Activated CD4-positive, alpha-beta T cell treated with anti-CD3 and anti-CD28 coated beads for 24 hours (primary cell): ENCODE data around the gene SIMC1.
A peak's percentile ranks its signal among the peaks of the same experiment; 100 is the strongest.
"Not testable (repeated sequence)": the region's sequence is repeated elsewhere in the genome, so short reads cannot be mapped to it uniquely, and the experiment has no call there.

Experiments used
- DNase-seq, 2 donors: peaks; one replicate each; pipeline ENCODE4 v3.0.0-alpha.2; 2020; ENCODE audit warnings: low read depth in 2 of 2

SIMC1 gene

DNA sequence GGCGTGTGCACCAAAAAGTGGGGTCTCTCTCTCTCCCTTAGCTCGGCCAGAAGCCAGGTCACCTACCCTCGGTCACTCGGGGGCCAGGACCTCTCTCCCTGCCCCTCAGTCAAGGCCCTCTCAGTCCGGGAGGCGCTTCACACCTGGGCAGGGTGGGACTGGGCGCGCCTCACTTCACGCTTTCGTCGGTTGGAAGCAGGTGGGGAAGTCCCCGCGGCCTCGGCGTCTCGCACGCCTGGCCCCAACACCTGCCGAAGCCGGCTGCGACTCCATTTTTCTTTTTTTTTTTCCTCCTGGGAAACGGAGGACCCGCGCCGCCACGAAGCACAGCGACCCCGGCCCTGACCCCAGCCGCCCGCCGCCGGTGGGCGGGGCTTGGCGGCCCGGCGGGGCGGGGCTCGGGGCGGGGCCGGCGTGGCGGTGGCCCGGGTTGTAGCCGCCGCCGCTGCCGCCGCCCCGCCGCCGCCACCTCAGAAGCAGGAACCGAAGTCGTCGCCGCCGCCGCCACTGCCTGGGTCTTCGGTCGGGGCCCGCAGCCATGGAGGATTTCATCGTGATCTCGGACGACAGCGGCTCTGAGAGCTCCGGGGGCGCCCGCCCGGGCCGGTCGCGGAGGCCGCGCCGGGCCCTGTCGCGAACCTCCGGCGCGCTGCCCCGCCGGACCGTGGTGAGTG, at the start of gene SIMC1:
Gene SIMC1 (plus strand): TSS at position 454 of the 674 bp plus-strand sequence. CDS start 85 bp downstream, at position 539.
- peak; percentile 36 to 41 for DNase-seq

DNA sequence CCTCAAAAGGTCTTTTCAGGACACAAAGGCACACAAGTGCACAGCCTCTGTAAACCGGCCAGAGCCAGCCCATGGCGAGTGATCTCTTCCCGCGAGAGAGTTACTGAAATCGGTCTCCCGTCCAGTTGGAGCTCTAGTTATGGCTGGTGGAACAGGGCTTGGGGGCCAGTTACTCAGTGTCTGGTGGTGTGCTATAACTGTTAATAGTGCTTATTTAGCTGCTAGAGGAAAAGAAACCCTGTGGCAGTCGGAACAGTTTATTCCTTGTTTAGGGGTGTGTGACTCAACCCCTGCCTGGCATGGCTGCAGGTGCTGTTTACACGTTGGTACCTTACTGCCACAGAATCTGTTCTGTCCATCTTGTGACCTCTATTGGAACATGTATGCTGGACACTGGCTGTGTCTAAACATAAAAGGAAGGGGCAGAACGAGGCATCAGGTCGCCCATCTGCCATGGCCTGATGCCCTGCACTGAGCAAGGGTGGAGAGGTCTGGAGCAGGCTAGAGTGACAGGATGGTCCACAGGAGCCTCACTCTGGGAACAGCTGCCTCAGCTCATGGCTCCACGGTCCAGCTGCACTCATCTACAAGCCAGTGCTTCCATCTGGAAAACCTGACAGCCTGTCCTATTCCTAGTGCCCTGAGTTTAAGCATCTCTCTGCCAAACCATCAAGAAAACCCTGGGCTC, 49.6 kb upstream of the SIMC1 start:
- DNase-seq = no peak

DNA sequence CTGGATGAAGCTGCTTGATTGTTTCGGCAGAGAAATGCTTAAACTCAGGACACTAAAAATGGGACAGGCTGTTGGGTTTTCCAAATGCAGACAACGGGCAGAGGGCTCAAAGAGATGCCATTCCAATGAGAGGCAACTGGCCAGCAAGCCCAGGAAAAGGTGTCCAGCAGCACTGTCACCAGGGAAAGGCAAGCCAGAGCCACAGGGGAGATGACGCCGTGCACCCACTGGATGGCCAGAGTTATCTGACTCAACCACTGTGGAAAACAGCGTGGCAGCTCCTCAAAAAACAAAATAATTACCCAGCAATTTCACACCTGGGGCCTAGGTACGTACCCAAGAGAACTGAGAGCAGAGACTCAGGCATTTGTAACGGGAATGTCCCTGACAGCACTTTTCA, 48.4 kb upstream of the SIMC1 start:
- no peak for DNase-seq

DNA sequence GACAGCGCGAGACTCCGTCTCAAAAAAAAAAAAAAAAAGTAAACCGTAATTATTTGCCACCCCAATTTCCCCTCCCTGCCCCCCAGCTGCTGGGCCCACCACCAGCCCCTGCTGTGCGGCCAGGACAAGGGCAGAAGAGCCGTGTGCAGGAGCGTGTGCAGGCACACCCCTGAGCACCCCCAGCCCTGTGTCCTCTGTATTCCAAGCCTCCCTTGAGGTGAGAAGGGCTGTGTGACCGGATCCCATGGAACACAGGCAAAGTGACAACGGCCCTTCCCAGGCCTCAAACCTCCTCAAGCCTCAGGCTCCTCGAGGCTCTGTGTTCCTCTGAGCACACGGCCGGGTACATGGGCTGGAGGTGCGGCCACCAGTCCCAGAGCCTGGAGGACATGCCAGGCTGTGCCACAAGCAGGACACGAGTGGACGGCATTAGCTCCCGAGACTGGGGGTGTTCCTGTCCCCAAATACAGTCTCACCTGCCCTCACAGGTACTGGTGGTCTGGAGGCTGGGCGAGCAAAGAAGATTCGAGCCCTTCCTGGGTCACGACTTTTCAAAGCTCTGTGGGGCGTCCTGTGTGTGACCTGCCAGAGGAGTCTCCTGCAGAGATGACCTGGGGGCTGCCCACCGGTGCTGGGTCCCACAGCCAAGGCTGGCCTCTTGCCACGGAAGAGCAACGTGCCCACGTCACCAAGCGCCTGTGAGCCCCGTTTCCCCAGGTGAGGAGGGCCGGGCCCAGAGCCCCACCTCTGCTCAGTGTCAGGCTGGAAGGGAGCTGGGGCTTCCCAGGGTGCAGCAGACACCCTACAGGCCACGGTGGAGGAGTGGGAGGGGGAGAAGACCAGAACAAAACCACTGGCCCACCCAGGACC, 47.1 kb upstream of the SIMC1 start:
- no peak for DNase-seq

DNA sequence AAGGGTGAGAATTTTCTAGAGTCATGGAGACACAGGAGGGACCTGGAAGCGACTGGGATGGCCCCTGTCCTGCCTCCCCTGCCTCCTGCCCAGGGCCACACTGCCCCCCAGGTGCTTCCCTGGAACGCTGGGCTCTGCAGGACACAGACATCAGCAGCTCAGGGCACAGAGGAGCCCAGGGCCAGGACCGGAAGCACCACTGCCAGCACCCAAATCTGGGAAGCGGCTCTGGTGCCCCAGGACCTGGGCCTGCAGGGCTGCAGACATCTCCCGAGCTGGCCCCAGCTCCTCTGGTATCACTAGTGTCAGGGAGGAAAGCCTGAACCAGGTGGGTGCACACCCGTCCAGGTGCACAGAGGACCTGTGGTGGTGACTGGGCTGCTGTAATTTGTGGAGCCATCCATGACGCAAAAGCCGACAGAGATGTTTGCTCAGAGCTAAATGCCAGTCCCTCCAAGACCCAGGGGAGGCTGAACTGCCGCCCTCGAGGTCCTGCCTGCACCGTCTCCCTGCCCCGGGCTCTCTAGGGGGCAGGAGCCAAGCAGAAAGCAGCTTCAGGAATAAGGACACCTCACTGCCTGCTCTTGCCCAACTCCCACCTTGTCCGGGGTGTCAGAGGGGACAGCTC, 46.0 kb upstream of the SIMC1 start:
- DNase-seq = no peak

DNA sequence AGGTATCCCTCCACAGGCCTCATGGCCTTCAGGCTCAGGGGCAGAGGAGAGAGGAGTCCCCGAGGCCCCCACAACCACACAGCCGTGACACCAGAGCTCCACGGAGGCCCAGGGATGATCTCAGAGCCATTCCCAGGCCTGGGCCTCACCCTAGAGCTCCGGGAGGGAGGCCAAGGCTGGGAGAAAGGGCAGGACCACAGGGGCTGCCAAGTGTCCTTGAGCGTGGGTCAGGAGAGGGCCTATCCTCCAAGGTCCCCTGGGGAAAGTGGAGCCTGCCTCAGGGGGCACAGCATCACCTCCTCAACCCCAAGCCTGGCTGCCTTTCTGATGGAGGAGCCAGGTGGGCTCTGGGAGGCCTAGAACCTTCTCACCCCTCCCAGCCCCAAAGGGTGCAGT, 45.5 kb upstream of the SIMC1 start:
- not testable (repeated sequence) for DNase-seq

DNA sequence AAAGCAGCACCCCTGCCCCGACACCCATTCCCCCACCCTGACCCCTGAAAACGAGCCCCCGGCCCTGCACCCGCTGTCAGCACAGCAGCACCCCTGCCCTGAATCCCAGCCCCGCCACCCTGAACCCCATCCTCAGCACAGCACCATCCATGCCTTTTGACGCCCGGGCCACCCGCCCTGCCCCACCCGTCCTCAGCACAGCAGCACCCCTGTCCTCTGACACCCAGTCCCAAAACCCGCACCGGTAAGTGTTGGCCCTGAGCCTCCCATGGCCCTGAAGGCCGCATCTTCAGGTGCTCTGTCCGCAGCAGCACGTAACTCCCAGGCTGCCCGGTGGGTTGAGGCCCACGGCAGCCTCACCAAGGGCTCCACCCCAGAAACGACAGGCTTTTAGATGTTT, 44.6 kb upstream of the SIMC1 start:
- not testable (repeated sequence) for DNase-seq

DNA sequence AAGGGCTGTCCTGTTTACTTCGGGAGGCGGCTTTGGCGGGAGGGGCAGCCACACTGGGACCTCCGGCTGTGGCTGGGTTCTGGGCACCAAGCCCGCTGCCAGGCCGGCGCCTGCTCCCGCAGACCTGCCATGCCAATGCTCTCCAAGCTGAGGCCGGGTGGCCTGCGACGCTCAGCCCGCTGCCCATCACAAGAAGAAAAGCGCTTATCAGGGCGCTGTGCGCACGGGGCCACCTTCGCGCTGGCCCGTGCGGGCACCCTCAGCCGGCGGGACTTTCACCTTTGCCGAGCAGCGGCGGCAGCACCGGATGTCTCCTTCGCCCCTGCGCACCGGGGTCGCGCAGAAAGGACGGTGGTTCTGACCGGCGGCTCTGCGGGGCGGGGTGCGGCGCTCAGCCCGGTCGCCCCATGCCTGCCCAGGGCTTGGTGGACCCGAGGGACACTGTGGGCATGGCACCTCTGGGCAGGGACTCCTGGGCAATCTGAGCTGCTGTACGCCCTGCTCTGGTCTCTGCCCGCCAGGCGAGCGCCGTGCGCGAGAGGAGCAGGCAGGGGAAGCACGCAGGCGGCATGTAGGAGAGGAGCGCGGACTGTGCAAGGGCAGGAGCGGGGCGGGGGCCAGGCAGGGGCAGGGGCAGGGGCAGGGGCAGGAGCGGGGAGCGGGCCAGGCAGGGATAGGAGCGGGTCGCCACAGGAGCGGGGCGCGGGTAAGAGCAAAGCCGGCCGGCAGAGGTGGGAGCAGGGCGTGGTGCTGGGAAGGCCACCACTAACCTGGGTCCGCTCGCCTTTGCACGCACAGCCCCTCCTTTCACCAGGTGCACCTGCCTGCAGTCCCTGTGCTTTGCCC, 43.8 kb upstream of the SIMC1 start:
- DNase-seq = not testable (repeated sequence)

DNA sequence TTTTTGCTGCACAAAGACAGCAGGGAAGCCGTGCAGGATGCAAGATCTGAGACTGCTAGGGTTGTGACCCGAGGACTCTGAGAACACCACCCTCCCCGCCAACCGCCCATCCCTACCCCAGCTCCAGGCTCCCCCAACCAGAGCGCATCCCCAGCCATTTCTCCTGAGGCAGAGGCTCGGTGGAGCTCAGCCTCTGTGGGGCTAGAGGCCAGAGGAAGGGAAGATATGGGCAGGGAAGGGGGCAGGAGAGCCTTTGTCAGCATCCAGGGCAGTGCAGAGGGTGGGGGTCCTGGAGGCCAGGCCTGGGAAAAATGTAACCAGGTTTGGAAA, 43.2 kb upstream of the SIMC1 start:
- DNase-seq = not testable (repeated sequence)

DNA sequence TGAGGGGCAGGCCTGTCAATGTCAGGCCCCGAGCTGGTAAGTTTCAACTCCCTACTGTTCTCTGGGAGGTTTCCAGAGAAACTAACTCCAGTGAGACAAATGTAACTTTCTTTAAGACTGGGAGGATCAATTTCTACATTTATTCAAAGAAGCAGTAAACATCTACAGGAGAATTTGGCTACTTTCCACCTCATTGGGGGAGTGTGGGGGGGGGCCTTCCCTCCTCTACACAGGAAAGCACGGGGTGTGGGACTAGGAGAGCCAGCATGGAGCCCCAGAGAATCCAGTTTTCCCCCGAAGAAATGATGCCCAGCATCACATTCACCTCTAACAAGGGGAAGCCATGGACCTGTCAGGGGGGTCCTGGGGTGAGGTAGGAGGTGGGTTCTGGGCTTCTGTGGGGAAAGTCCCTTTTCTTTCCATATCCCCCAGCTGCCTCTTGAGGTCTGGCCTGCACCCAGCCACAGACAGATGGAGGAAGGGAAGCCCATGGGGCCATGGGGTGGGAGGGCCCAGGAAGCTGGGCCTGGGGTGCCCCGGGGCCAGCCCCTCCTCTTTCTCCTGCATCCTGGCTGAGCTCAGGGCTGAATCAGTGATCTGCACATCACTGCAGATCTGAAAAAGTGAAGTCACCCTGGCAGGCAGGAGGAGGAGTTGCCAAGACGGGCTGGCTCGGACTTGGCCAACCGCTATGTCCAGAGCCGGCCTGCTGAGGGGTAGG, 42.6 kb upstream of the SIMC1 start:
- DNase-seq = not testable (repeated sequence)

DNA sequence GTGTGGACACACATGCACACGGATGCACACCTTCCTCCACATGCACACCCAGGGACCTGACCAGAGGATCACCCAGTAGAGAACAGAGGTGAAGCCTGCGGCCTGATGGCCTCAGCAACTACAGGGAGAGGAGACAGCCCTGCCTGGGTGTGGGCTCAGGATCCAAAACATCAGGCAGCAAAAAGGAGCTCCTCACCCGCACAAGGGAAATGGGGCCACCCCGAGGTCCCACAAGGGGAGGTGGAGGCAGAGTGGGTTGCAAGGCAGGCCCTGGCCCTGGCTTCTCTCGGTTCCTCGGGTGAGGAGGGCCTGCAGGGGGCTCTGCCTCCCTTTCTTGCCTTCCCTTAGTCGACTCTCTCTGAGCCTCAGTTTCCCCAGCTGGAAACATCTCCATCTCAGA, 41.4 kb upstream of the SIMC1 start:
- DNase-seq = not testable (repeated sequence)

DNA sequence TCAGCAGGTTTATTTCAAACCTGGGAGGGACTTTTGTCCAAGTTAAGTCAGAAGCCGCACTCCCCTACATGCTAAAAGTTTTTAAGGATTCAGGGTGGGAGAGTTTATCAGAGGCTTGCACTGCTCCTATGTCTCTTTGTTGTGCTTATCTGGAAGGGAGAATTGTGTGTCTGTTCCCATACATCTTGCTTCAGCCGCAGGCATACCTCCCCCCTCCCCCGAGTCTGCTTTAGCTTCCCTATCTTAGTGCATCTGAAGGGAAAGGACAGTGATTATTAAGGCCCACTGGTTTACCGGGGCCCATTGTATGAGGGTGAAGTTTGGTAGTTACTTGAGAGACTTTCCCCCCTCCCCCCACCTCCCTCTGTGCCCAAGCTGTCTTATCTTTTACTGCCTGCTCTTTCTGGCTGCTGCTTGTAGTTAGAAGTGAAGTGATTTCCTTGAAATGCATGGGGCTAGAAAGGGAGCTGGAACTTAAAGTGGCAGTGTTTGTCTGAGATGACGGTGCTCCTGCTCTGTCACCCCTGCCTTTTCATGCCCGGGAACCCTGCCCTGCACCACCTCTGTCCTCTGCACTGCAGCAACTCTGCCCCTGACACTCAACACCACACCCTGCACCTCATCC, 40.9 kb upstream of the SIMC1 start:
- not testable (repeated sequence) for DNase-seq

DNA sequence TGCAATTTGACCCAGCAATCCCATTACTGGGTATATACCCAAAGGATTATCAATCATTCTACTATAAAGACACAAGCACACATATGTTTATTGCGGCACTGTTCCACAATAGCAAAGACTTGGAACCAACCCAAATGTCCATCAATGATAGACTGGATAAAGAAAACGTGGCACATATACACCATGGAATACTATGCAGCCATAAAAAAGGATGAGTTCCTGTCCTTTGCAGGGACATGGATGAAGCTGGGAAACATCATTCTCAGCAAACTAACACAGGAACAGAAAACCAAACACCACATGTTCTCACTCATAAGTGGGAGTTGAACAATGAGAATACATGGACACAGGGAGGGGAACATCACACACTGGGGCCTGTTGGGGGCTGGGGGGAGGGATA, 39.9 kb upstream of the SIMC1 start:
- not testable (repeated sequence) for DNase-seq

DNA sequence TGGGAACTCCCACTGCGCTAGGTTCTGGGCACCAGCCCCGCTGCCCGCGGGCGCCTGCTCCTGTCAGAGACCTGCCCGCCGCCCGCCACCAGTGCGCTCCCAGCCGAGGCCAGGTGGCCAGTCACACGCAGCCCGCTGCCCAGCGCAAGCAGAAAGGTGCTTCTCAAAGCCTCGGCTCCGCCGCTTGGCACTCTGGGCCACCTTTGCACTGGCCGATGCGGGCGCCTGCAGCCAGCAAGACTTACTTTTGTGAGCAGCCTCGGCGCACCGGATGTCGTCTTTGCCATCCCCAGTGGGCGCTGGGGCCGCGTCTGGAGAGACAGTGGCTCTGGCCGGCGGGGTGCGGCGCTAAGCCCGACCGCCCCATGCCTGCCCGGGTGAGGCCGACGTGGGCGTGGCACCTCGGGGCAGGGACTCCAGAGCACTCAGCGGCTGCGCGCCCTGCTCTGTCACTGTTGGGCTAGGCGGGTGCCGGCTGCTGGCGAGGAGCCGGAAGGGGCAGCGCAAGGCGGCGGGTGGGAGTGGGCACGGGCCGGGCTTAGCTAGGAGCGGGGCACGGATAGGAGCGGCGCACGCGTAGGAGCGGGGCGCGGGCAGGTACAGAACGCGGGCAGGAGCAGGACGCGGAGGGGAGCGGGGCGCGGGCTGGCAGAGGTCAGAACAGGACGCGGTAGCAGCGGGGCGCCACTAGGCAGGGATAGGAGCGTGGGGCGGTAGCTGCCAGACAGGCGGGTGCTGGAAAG, 39.1 kb upstream of the SIMC1 start:
- not testable (repeated sequence) for DNase-seq

DNA sequence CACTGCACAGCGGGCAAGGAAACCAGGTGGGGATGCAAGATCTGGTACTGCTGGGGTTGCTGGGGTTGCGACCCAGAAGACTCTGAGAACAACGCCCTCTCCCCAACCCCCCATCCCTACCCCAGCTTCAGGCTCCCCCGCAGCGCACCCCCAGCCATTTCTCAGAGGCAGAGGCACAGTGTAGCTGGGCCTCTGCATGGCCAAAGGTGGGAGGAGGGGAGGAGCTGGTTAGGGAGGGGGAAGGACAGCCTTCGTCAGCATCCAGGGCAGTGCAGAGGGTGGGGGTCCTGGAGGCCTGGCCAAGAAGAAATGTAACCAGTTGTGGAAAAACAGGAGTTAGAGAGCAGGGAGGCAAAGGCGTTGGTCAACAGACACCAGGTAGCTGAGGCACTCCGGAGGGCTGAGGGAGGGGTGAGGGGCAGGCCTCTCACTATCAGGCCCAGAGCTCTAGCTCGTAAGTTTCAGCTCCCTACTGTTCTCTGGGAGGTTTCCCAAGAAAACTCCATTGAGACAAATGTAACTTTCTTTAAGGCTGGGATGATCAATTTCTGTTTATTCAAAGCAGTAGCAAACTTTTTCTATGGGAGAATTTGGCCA, 38.3 kb upstream of the SIMC1 start:
- DNase-seq = not testable (repeated sequence)

DNA sequence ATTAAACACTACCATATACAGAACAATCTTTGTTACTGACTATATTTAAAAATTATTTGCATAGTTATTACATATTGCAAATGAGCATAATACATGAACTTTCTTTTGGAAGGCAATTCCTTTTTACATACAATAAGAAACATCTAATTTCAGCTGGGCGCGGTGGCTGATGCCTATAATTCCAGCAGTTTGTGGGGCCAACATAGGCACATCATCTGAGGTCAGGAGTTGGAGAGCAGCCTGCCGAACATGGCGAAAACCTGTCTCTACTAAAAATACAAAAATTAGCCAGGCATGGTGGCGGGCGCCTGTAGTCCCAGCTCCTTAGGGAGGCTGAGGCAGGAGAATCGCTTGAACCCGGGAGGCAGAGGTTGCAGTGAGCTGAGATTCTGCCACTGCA, 36.4 kb upstream of the SIMC1 start:
- DNase-seq = no peak

DNA sequence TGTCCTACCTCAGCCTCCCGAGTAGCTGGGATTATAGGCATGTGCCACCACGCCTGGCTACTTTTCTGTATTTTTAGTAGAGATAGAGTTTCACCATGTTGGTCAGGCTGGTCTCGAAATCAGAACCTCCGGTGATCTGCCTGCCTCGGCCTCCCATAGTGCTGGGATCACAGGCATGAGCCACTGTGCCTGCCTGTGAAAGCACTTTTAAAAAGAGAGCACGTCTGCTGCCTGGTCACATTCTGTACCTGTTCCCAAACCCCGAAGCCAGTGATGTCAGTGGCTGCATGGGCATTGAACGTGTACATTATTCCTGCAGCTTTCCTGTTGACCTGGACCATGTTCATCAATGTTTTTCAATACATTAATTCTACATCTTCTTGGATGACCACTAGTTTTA, 35.1 kb upstream of the SIMC1 start:
- DNase-seq = no peak

DNA sequence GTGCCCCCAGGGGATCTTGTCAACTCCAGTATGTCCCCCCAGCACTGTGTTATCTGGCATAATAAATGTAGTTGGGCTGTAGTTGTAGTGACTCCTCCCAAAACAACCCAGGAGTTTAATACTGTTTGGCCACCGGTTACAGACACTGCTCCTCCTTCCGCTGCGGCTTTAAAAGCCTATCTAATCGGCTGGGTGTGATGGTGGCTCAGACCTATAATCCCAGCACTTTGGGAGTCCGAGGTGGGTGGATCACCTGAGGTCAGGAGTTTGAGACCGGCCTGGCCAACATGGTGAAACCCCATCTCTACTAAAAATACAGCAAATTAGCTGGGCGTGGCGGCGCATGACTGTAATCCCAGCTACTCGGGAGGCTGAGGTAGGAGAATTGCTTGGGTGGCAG, 34.7 kb upstream of the SIMC1 start:
- not testable (repeated sequence) for DNase-seq

DNA sequence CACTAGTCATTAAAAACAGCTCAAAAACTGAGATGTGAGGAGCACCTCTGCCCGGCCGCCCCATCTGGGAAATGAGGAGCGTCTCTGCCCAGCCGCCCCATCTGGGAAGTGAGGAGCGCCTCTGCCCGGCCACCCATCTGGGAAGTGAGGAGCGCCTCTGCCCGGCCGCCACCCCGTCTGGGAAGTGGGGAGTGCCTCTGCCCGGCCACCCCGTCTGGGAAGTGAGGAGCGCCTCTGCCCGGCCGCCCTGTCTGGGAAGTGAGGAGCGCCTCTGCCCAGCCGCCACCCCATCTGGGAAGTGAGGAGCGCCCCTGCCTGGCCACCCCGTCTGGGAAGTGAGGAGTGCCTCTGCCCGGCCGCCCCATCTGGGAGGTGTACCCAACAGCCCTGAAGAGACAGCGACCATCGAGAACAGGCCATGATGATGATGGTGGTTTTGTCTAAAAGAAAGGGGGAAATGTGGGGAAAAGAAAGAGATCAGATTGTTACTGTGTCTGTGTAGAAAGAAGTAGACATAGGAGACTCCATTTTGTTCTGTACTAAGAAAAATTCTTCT, 23.7 kb upstream of the SIMC1 start:
- DNase-seq = not testable (repeated sequence)
